GM21737 (cell line): Measurements from ENCODE around the gene TM4SF1.
"Not testable (repeated sequence)": the region's sequence is repeated elsewhere in the genome, so short reads cannot be mapped to it uniquely, and the experiment has no call there.

ENCODE experiments used
- ATAC-seq: cut with Tn5 transposase; IDR thresholded peaks from one replicate; pipeline ENCODE4 v1.9.1; 2021; ENCODE audit warnings: mild to moderate bottlenecking, moderate library complexity; ENCODE audit not compliant: unreplicated experiment

The TM4SF1 gene

DNA sequence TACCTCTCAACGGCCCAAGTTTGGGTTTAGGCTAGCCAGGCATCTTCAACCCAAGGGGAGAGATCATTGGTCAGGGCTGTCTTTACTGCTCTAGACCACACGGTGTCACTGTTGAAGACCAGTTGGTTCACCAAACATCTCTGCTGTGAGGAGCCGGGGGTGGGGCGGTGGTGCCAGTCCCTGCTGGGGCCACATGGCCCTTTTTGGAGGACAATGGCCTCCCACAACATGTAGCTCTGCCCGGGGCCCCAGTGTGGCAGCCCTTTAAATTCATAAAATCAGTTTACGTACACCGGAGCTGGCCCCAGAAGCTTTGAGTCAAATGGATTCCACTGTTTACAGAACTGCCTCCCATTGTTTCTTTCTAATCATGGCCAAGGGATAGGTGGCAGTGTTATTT lies 24.9 kb downstream of the TM4SF1 start:
- peak; percentile 88 for ATAC-seq

DNA sequence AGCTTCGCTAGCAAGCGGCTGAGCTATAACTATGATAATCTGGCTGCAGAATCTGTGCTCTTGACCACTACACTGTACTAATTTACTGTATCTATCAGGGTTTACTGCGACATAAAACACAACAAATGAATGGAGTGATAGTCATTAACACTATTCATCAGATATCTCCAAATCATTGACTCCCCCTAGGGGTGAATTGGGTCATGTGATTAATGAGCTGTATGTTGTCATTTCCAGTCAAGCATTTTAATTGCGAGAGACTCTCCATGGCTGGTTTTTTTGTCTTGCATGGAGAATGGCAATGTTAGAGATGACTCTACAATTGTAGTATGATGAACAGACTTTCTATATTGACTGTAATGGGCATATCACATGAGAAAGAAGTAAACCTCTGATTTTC lies 33.5 kb downstream of the TM4SF1 start:
- no peak for ATAC-seq

DNA sequence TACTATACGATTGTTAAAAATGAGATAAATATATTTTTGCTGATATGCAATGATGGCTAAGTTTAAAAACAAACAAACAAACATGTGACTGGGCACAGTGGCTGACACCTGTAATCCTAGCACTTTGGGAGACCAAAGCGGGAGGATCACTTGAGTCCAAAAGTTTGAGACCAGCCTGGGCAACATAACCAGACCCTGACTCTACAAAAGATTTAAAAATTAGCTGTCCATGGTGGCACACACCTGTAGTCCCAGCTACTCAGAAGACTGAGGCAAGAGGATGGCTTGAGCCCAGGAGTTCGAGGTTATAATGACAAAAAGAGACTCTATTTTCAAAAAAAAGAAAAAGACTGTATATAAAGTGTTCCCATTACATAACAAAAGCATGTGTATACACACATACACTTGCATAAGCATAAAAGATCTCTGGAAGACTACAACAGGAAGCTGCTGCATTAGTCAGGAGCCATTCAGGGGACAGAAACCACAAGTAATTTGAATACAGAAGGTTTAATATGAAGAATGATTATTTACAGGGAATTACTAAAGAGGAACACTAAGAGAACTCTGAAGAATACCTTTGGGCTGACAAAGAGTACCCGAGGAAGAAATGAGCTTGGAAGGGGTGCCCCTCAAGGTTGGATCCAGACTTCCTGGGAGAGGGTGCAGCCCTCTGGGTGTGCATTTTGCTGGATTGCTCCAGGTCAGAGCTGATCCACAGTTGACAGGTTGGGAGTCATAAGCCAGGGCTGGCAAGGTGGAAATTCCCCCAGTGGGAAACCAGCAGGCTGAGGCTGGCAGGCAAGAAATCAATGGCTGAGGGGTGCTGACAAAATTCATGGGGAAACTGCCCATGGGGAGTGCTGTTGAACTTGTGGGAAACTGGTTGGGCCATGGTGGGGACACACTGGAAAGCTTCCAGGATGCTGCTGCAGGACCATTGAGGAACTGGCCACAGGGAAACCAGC lies 34.8 kb downstream of the TM4SF1 start:
- ATAC-seq: no peak

DNA sequence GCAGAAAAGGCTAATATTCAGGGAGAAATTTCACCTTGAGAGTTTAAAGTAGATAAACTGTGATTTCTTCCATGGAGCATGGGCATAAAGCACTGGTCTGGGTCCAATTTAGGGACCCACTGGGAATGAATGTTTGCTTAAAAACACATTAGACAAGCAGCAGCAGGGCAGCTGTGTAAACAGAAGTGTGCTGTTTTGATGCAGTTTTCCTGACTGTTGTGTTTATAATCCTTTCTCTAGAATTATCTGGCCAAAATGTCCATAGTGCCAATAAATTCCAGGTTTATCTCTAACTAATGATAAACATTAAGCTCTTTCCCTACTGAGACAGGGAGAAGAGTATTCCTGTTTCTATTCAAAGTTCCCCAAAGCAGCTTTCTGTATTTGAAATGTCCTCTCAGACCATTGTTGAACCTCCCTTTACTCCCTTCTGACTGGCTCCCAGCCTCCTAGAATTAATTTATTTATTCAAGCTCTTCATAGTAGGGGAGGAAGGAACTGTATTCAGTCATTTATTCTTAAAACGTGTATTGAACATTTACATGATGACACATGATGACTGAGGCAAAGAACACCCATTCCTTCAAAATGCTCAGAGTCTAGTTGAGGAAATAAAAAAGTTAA lies 37.0 kb downstream of the TM4SF1 start:
- no peak for ATAC-seq

DNA sequence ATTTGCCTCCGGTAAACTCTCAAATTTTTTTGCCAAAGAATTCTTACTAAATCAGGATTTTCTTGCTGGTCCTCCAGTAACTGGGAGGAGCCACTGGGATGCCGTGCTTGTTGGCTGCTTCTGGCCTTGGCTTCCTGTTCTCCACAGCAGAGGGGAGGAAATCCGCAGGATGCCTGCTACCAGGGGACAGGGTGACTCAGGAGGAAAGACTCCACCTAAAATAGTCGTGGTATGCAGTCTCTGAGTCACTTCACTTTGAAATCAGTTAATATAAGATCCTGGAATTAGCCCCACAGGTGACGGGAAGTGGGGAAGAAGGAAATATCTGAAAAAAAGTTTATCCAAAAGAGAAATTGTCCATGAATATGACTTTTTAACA lies 37.5 kb downstream of the TM4SF1 start:
- ATAC-seq: no peak

DNA sequence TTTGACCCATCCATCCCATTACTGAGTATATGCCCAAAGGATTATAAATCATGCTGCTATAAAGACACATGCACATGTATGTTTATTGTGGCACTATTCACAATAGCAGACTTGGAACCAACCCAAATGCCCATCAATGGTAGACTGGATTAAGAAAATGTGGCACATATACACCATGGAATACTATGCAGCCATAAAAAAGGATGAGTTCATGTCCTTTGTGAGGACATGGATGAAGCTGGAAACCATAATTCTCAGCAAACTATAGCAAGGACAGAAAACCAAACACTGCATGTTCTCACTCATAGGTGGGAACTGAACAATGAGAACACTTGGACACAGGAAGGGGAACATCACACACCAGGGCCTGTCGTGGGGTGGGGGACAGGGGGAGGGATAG lies 40.0 kb downstream of the TM4SF1 start:
- ATAC-seq: not testable (repeated sequence)

DNA sequence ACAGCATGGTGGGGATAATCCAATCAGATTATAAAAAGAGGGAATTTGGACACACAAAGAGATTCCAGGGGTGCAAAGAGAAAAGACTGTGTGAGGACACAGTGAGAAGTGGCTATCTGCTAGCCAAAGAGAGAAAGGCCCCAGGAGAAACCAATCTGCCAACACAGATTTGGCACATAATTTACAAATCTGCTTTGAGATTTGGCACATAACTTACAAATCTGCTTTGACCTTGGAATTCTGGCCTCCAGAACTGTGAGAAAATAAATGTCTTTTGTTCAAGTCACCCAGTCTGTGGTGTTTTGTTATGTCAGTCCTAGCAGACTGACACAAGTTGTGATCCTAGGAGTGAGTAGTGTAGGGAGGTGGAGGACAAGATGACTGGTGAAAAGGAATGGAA lies 40.5 kb downstream of the TM4SF1 start:
- ATAC-seq: no peak

DNA sequence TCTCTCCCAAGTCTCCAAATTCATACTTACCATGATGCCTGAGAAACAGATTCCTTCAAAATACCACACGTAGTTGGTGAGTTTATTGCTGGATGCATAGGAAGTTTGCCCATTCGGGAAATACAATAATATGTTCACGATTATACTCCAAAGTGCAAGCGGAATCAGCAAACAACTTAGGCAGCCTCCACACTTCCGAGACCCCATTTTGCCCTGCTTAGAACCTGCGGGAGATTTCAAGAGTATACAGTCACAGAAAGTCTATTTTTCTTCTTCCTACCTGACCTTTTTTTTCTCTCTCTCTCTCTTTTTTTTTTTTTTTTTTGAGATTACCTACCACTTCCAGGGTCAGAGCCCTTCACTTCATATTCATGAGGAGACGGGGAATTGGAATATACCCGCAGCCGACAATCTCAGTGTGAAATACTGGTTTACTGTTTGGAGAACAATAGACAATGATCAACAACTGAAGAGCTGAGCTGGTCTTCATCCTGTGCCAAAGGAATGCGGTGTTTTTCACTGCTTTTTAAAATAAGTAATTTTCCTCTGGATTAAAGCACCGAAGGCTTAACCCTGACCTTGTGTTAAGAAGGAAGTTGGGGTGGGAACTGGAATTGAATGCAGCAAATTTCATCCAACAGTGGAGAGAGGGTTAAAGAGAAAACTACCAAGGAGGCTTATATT lies 44.1 kb downstream of the TM4SF1 start, which contains the start of gene TM4SF18:
Gene TM4SF18, minus strand, starts transcription at position 461 of the 684 bp plus-strand sequence. Its CDS starts 254 bp downstream, at position 207.
- no peak for ATAC-seq

DNA sequence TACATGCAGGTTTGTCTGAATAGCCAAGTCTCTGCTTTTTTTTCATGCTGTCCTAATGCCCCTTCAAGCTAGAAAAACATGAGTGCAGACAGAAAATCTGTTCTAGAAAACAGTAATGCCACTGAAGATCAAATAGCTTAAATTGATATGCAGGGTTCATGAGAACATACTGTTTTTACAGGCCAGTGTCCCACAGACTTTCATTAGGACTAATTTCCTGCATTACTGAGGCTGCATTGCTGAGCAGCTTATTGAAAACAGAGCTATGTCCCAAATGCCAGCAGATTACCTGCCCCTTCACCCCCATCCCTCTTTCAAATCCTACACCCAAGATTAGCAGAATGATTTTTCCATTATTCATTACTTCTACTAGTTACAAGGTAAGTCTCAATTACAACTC lies 44.7 kb downstream of the TM4SF1 start:
- ATAC-seq: no peak

DNA sequence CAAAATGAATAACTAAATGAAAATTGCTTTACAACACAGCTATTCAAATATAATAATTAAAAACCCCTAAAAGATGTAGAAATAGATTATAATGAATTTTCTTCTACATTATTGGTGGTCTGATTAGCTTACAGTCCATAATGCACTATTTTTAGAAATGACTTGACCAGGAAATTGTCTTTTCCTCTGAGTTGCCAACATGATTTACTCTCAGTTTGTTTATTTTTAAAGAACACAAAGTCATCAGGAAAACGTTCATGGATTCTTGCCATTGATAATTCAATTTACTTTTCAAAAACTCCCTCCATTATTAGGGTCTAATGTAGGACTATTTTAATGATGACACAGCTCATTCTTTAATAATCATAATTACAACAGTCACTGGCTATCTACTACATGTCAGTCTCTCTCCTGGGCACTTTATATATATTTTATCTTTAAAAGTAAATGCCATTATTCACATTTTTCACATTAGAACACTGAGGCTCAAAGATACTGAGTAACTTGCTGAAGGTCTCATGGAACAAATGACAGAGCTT lies 45.2 kb downstream of the TM4SF1 start:
- ATAC-seq: no peak

DNA sequence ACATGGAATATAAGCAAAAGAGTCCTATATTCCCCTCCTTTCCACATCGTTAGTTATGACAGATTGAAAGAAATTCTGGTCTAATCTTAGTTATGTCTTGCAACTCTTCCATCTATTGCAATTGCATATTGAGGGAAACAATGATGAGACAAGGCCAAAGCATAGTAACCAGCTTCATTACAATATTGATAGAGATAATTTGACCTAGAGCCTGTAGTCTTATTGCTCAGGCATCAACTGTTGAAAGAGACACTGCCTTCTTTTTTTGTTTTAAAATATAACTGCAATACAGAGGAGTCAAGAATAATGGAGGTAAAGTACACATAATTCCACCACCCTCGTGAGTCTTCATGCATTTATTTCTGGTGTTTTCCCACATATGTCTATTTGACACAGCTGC lies 46.1 kb downstream of the TM4SF1 start:
- no peak for ATAC-seq

DNA sequence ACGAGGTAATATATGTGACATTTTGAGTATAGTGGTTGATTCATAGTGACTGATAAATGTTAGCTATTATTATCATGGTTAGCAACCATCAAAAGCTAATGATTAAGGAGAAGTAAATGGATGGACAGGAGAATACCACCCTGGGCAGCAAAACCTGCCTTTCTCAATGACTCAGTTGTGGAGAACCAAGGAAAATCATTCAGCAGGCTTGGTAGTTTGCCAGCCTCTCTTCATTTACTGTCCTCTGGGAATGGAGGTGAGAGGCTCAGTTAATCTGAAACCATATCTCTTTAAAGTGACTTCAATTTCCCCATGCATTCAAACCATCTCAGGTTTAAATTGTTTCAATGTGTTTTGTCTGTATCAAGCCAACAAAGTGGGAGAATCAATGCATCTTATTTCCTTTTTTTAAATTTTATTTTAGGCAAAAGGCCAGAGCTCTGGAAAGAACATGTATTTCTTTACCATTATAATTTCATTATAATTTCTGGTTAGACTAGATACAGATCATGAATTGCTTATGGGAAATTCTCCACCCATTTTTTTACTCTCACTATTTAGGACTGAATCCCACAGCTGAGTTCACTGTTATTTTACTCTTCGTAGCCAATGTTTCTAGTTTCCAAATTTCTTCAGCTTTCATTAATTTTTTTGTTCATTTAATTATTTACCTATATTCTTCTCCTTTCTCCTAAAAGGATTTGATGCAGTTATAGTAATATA lies 46.7 kb downstream of the TM4SF1 start:
- ATAC-seq: no peak

DNA sequence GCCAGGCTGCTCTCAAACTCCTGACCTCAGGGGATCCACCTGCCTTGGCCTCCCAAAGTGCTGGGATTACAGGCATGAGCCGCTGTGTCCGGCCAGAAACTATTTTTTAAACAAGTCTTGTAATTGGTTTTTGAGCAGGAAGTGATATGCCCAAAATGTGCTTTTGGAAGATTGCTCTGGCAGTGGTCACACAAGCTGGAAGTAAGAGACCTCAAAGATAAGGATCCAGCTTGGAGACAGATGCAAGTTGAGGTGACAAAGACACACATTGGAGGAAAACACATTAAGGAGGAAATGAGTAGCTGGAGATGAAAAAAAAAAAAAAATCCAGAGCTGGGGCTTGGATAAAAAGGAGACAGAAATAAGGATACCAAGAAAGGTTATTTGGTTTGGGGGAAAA lies 50.3 kb downstream of the TM4SF1 start:
- ATAC-seq: no peak

DNA sequence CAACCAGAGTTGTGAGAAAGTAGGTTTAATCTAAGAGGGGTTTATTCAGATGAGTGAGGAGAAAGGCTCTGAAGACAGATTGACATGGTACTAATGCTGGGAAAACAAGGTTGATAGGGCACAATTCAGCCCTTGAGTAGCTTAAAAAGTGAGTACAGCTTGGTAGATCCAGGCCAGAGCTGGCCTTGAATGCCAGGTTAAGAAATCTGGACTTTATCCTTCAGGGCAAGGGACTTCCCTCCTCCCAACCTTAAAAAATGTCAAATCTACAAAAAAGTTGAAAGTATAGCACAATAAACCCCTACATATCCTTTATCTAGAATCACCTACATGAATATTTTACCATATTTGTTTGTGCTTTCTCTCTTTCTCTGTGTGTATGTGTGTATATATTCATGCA lies 51.9 kb downstream of the TM4SF1 start:
- ATAC-seq: no peak

DNA sequence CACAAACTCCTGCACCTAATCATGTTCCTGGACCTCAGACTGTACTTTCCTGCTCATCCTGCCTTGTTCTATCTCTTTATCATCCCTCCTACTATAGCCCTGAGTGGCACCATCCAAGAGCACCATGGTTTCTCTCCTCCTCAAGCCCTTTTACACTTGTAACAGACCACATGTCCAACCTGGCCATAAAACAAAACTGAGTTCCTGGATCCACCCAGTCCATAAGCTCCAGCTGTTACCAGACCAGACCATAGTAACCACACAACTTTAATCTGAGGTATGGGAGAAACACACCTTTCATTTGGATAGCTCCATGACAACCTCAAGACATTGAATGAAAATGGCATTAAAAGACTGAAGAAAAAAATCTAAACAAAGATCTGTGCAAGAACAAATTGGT lies 53.1 kb downstream of the TM4SF1 start:
- no peak for ATAC-seq

DNA sequence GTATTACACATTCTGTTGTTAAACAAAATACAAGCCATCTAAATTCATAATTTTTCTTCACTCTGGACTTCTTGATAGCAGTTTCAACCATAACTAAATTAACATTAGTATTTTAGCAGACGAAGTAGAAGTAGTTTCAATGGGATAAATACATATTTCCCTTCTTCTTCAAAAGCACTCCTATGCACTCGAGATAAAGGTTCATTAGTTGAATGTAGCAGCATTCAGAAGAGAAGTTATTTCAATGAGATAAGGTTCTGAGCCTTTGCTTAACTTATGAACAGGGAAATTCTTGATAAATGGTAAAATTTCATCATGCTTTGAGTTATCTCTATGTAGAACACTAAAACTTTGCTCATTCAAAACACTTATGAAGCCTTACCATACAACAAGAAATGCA lies 55.8 kb downstream of the TM4SF1 start:
- ATAC-seq: no peak

DNA sequence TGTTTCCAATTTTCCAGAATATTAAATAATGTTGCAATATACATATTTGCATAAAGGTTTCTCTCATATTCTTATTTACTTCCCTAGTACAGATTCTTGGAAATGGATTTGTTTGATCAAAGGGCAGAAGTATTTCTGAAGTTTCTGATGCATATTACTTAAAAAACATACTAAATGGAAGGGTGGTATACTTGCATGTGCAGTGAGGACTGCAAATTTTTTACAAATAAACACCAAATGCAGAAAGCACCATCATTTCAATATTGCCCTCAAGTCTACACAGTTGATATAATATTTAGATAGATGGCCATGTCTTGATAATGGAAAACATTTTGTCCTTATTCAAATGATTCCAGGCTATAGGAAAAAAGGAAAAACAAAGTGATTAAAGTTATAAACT lies 56.3 kb downstream of the TM4SF1 start:
- no peak for ATAC-seq

DNA sequence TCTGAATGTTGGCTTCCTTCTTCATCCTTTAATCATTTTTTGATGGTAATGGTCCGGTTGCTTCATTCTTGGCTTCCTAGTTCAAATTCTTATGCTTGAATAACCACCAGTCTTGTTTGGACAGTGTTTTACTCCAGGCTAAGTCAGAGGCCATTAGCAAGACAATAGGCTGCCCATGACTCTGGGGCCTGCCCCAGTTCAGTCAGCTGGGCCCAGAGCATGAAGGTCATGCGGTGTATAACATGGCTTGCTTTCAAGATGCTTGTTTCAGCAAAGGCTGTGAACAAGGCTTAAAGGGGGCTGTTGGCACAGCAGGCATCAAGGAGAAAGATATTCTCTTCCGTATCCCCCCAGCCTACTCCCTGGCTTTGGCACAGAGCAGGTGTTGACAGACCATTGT lies 57.7 kb downstream of the TM4SF1 start:
- no peak for ATAC-seq
